Loucy (cell line): ENCODE data around the gene ZNF407.

Source experiments
- EZH2phosphoT487 ChIP-seq: fragments of 200-600 bp; IDR thresholded peaks from 2 replicates; pipeline ENCODE4 v1.6.1; 2018; ENCODE audit warnings: antibody characterized with exemption, mild to moderate bottlenecking, moderate library complexity, borderline replicate concordance
- TF ChIP-seq, protein P1 (sequence below): fragments of 200-600 bp; sonication (generic); conservative IDR thresholded peaks from 2 replicates; pipeline ENCODE4 v1.5.1; 2014; ENCODE audit warnings: mild to moderate bottlenecking, antibody characterized with exemption, low read length

DNA sequence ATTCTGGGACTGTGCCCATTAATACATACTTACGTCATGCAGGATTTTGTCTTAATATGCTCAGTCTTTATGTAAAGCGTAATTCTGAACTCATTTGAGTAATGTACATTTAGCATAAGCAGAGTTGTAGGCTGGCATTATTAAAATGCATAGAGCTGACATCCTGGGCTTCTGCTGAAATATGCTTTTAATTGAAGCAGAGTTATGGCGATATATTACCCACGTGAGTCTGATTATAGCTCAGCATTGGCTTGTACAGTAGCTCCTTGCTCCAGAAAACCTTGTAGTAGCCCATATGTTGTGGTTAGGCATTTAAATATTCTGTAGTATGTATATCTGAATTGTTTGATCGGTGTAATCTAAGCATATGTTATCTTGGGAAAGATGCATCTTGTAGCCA lies 377.3 kb downstream of the ZNF407 start:
- TF ChIP-seq, protein P1, sequence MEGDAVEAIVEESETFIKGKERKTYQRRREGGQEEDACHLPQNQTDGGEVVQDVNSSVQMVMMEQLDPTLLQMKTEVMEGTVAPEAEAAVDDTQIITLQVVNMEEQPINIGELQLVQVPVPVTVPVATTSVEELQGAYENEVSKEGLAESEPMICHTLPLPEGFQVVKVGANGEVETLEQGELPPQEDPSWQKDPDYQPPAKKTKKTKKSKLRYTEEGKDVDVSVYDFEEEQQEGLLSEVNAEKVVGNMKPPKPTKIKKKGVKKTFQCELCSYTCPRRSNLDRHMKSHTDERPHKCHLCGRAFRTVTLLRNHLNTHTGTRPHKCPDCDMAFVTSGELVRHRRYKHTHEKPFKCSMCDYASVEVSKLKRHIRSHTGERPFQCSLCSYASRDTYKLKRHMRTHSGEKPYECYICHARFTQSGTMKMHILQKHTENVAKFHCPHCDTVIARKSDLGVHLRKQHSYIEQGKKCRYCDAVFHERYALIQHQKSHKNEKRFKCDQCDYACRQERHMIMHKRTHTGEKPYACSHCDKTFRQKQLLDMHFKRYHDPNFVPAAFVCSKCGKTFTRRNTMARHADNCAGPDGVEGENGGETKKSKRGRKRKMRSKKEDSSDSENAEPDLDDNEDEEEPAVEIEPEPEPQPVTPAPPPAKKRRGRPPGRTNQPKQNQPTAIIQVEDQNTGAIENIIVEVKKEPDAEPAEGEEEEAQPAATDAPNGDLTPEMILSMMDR, result no peak
- TF ChIP-seq EZH2phosphoT487, result no peak
